Lower leg skin (tissue), 4 donors: ENCODE measurements around the gene SLC6A12. TPM values are rescaled to one million over a fixed set of nuclear protein-coding genes. Genes with fewer than 3 reads are reported as not detected.

Experiments
- DNase-seq, 2 donors: peaks; one replicate each; pipeline ENCODE4 v3.0.0-alpha.2; 2019; ENCODE audit warnings: low spot score in 2 of 2
- H3K4me3 ChIP-seq: fragments of 200-600 bp; sonication (generic); 2 replicates; pipeline ENCODE4 v1.5.1; 2017; ENCODE audit warnings: mild to moderate bottlenecking, low read depth; ENCODE audit not compliant: poor library complexity, severe bottlenecking
- POLR2A ChIP-seq, 2 donors: fragments of 450-650 bp; IDR thresholded peaks; one replicate each; pipeline ENCODE4 v1.6.1; 2016 to 2017; ENCODE audit warnings: antibody characterized with exemption in 2 of 2, mild to moderate bottlenecking in 1 of 2, moderate library complexity in 1 of 2
- WGBS, 2 donors: methylation state at CpG; one replicate each; pipeline ENCODE4 v1.1.5; 2018; 5-methylcytosine and 5-hydroxymethylcytosine counted together
- intact Hi-C: fragments of 100-400 bp; cut with DNase I; formaldehyde crosslinking; loops from one replicate; pipeline ENCODE4 v1.15.0; 2023; ENCODE audit warnings: low total_unique reads
- total RNA-seq, 4 donors: library from RNA; depleted of rRNA; stranded (reverse); fragments of >200 nt; gene quantifications; one replicate each; pipeline ENCODE4 v1.1.0, GENCODE V29; 2016
- TF ChIP-seq, protein P1 (sequence below), 3 donors: fragments of 450-650 bp; IDR thresholded peaks; one replicate each; pipeline ENCODE4 v1.5.1; 2016; ENCODE audit warnings: antibody characterized with exemption in 3 of 3, mild to moderate bottlenecking in 3 of 3, moderate library complexity in 2 of 3

Gene SLC6A12
- total RNA-seq, 4 donors from 2014 or later = 0.30 to 0.74 (median 0.71) TPM; not detected in 1

DNA sequence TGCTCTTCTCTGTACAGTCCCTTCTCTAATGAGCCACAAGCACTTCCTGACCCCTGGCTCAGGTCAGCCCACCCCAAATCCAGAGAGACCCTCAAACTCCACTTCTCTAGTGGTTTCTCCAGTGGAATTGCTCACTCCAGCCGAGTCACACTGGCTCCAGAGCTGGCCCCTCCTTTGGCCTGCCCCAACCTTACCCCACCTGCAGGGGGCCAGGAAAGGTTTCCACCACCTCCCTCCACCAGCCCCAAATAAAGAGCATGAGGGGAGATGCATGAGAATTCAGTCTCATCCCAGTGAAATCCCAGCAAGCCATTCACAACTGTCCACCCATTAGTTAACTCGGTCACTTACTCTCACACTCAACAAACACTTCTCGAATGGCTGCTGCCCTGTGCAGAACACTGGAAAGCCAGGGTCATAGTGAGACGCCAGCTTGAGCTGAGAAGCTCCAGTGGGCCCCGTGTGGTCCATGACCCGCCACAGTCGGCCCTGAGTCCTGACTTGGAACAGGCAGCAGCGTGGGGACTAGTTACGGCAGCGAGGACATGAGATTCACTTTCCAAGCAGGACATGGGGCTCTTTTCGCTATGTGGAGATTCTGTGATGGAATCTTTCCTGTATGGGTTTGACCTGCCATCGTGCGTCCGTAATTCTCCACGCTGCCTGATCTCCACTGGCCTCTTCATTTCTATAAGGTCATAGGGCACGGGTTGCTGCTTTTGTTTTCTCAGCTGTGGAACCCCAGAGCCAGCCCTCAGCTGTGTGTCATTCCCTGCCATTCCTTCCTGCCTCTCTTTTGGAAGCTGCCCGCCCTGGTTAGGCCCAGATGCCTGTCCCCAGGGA, 44.2 kb downstream of the SLC6A12 start:
- WGBS, 2 donors = 82 to 88% methylated on average over 17 of the region's 17 CpGs
- H3K4me3 ChIP-seq = no peak overlapping the region
- no peak for DNase-seq
- no peak for TF ChIP-seq POLR2A (IDR thresholded peaks at IDR 0.05)
- TF ChIP-seq, protein P1, sequence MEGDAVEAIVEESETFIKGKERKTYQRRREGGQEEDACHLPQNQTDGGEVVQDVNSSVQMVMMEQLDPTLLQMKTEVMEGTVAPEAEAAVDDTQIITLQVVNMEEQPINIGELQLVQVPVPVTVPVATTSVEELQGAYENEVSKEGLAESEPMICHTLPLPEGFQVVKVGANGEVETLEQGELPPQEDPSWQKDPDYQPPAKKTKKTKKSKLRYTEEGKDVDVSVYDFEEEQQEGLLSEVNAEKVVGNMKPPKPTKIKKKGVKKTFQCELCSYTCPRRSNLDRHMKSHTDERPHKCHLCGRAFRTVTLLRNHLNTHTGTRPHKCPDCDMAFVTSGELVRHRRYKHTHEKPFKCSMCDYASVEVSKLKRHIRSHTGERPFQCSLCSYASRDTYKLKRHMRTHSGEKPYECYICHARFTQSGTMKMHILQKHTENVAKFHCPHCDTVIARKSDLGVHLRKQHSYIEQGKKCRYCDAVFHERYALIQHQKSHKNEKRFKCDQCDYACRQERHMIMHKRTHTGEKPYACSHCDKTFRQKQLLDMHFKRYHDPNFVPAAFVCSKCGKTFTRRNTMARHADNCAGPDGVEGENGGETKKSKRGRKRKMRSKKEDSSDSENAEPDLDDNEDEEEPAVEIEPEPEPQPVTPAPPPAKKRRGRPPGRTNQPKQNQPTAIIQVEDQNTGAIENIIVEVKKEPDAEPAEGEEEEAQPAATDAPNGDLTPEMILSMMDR (IDR thresholded peaks at IDR 0.05) = no peak
- intact Hi-C loops = no loop called here

GRCh38 chr12:168763-169525, 45.0 kb downstream of the SLC6A12 start:
- H3K4me3 ChIP-seq = no peak overlapping the region
- no peak for TF ChIP-seq POLR2A (IDR thresholded peaks at IDR 0.05)
- TF ChIP-seq, protein P1 (IDR thresholded peaks at IDR 0.05) = no peak
- 69 to 71% methylated on average over 22 of the region's 22 CpGs for WGBS, 2 donors
- DNase-seq = no peak
- intact Hi-C loops = no loop called here

DNA sequence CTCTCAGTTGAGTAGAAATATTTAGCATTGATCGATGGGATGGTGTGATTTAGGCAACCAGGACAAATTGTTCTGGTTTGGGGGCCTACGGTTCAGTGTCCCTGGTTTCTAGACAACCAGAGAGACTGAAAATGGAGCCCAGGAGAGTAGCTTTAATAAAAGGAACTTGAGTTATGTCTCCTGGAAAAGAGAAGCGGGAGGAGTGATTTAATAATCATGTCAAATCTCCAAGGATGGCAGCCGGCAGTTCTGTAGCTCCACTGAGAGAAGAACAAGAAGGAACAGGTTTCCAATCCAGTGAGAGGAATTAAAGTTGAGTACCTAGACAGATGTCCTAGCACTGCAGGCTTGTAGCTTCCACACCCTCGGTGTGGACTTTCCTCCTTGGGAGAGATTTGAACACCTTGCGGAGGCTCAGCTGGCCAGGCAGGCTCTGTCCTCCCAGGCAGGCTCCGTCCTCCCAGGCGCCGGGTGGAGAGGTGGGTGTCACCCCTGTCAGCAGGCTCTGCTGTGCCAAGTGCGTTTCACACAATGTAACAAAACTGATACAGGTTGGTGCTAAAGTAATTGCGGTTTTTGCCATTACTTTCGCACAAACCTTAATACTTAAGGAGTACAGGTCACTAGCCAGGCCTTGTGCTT, 45.9 kb downstream of the SLC6A12 start:
- TF ChIP-seq POLR2A (IDR thresholded peaks at IDR 0.05) = no peak
- TF ChIP-seq, protein P1 (IDR thresholded peaks at IDR 0.05) = no peak
- intact Hi-C loops = no loop called here
- WGBS, 2 donors = 67 to 69% methylated on average over 11 to 12 of the region's 12 CpGs
- no peak overlapping the region for H3K4me3 ChIP-seq
- DNase-seq = no peak

DNA sequence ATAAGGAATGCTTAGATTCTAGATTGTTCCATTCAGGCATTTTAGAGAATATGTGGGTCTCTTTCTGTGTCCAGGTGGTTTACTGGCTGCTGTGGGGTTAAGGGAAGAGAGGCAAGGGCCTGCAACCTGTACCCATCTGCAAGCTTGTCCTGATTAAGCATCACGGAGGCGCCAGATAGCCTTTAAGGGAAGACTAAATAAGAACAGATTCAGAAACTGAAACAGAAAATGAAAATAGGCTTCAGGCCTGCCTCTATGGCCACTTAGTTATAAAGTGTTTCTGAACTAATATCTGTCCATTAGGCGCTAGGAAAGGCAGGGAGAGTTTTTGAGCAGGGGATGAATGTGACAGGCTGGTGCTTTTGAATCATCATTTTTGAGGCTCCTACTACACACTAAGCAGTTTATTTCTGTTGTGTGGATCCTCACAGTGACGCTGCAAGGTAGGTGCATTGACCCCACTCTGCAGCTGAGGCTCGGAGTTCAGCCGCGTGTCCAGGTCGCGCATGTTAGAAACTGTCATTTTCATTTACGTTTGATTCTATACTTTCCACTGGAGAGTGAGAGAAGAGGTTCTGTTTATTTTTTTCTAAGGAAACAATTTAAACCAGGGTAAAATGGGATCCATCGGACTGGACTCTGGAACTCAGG, 47.4 kb downstream of the SLC6A12 start:
- TF ChIP-seq POLR2A (IDR thresholded peaks at IDR 0.05) = no peak
- TF ChIP-seq, protein P1 (IDR thresholded peaks at IDR 0.05) = no peak
- no peak for DNase-seq
- 84 to 89% methylated on average over 11 of the region's 11 CpGs for WGBS, 2 donors
- no peak overlapping the region for H3K4me3 ChIP-seq
- intact Hi-C loops = no loop called here

DNA sequence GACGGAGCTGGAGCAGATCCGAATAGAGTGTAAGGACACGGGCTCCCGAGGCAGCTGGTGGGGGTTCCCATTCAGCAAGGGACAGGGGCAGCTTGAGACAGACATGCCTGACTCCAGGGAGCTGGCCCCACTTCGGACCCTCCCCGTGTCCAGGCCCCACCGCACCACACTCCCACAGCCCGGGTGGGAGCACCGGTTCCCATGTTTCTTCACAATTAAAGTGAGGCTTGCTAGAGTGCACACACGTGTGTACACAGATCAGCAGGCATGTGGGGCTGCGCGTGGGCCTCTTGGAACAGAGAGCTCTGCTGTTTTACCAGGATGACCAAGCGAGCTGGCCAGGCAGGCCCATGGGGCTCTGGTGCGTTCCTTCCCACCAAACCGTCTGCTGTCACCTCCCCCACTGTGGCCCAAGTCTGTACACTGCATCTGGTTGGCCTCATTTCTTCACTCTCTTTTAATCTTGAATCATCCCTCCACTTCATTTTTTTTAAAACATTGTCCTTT, 48.0 kb downstream of the SLC6A12 start:
- intact Hi-C loops = no loop called here

More for the DNA sequence above, 48.0 kb downstream of the SLC6A12 start:
- WGBS, 2 donors = 94% methylated on average over 15 of the region's 15 CpGs
- DNase-seq = no peak
- no peak overlapping the region for H3K4me3 ChIP-seq
- TF ChIP-seq, protein P1 (IDR thresholded peaks at IDR 0.05) = no peak
- TF ChIP-seq POLR2A (IDR thresholded peaks at IDR 0.05) = no peak
